22Rv1 (cell line): ENCODE measurements around the gene TBC1D2B.

Experiments used
- H3K27ac ChIP-seq: fragments of 450-650 bp; 2 replicates; pipeline ENCODE4 v1.5.1; 2017
- CTCF ChIP-seq: fragments of 450-650 bp; IDR thresholded peaks from 2 replicates; pipeline ENCODE4 v1.5.1; 2017; ENCODE audit warnings: mild to moderate bottlenecking
- ZFX ChIP-seq: fragments of 450-650 bp; IDR thresholded peaks from 2 replicates; pipeline ENCODE4 v1.6.1; 2017; ENCODE audit warnings: antibody characterized with exemption, borderline replicate concordance

Gene TBC1D2B

GRCh38 chr15:78069462-78070029, 8.0 kb downstream of the TBC1D2B start:
- no peak overlapping the region for H3K27ac ChIP-seq
- no peak for TF ChIP-seq CTCF
- no peak for TF ChIP-seq ZFX

- H3K27ac ChIP-seq, result no peak overlapping the region
- TF ChIP-seq ZFX (no peak), CTCF (no peak)
Observed at GRCh38 chr15:78069052-78069414, 8.5 kb downstream of the TBC1D2B start.

GRCh38 chr15:78067328-78068228, 9.9 kb downstream of the TBC1D2B start:
- H3K27ac ChIP-seq, result peak overlapping the region; percentile 75
- no peak for TF ChIP-seq ZFX
- no peak for TF ChIP-seq CTCF

GRCh38 chr15:78065973-78066946, 11.3 kb downstream of the TBC1D2B start:
- no peak for TF ChIP-seq ZFX
- no peak for TF ChIP-seq CTCF
- peak overlapping the region; percentile 75 for H3K27ac ChIP-seq

GRCh38 chr15:78065284-78065872, 12.1 kb downstream of the TBC1D2B start:
- no peak overlapping the region for H3K27ac ChIP-seq
- TF ChIP-seq CTCF (no peak), ZFX (no peak)

- no peak for TF ChIP-seq CTCF
- no peak for TF ChIP-seq ZFX
- H3K27ac ChIP-seq, result no peak overlapping the region
Observed at GRCh38 chr15:78064544-78064943, 13.0 kb downstream of the TBC1D2B start.
